PC-3 (cell line): ENCODE measurements around the gene KRT86. TPM values are rescaled to one million over a fixed set of nuclear protein-coding genes. Genes with fewer than 3 reads are reported as not detected.

Experiments used
- ATAC-seq: fragments of 200-7000 bp; cut with Tn5 transposase; 2 replicates; pipeline ENCODE4 v1.9.1; 2020; ENCODE audit warnings: mild to moderate bottlenecking, moderate library complexity
- BruUV-seq: library from RNA; stranded (reverse); fragments of 400-500 nt; replicated peaks from 2 replicates; lab custom pipeline; 2021; lab: Mats Ljungman, UMichigan
- CTCF ChIA-PET: fragments of 300-600 bp; sonication (Branson Sonifier 250); formaldehyde crosslinking; loops from one replicate; lab custom pipeline; 2022; ENCODE audit warnings: antibody characterized with exemption; lab: Charles Lee
- POLR2A ChIA-PET: fragments of 300-600 bp; sonication (Branson Sonifier 250); formaldehyde crosslinking; loops from one replicate; lab custom pipeline; 2022; ENCODE audit warnings: antibody characterized with exemption; ENCODE audit not compliant: unreplicated experiment; lab: Charles Lee
- DNase-seq: peaks from one replicate; pipeline ENCODE4 v3.0.0-alpha.2; 2015
- H2AFZ ChIP-seq: fragments of 300-600 bp; sonication (generic); 2 replicates; pipeline ENCODE4 v1.6.0; 2016; ENCODE audit warnings: antibody characterized with exemption, low read length
- H3F3A ChIP-seq: fragments of 300-600 bp; sonication (generic); one replicate; pipeline ENCODE4 v1.6.0; 2017; ENCODE audit warnings: antibody characterized with exemption, low read length, control low read depth, mild to moderate bottlenecking; ENCODE audit not compliant: unreplicated experiment
- H3K27ac ChIP-seq: fragments of 300-600 bp; sonication (generic); 2 replicates; pipeline ENCODE4 v1.5.1; 2016; ENCODE audit warnings: mild to moderate bottlenecking, low read length
- H3K27me3 ChIP-seq: fragments of 300-600 bp; sonication (generic); 2 replicates; pipeline ENCODE4 v1.6.1; 2016; ENCODE audit warnings: low read length, mixed read lengths
- H3K36me3 ChIP-seq: fragments of 300-600 bp; sonication (generic); 2 replicates; pipeline ENCODE4 v1.6.1; 2016; ENCODE audit warnings: low read depth, mixed run types, low read length, mixed read lengths
- H3K4me1 ChIP-seq: fragments of 300-600 bp; sonication (generic); 2 replicates; pipeline ENCODE4 v1.5.1; 2016; ENCODE audit warnings: low read length; ENCODE audit not compliant: insufficient read depth
- H3K4me2 ChIP-seq: fragments of 300-600 bp; sonication (generic); 2 replicates; pipeline ENCODE4 v1.6.0; 2016; ENCODE audit warnings: low read length
- H3K4me3 ChIP-seq: fragments of 300-600 bp; sonication (generic); 2 replicates; pipeline ENCODE4 v1.5.1; 2016; ENCODE audit warnings: mild to moderate bottlenecking, low read length, mixed read lengths
- H3K79me2 ChIP-seq: fragments of 300-600 bp; sonication (generic); 2 replicates; pipeline ENCODE4 v1.6.1; 2017; ENCODE audit warnings: low read length, mixed read lengths
- H3K9ac ChIP-seq: fragments of 300-600 bp; sonication (generic); 2 replicates; pipeline ENCODE4 v1.6.0; 2016; ENCODE audit warnings: mild to moderate bottlenecking, low read length
- H3K9me2 ChIP-seq: fragments of 300-600 bp; sonication (generic); replicated peaks from 2 replicates; pipeline ENCODE4 v1.6.1; 2016; ENCODE audit warnings: mixed run types, low read length, mixed read lengths
- H3K9me3 ChIP-seq: fragments of 300-600 bp; sonication (generic); 2 replicates; pipeline ENCODE4 v1.6.1; 2016; ENCODE audit warnings: low read length, mixed read lengths
- H4K20me1 ChIP-seq: fragments of 300-600 bp; sonication (generic); 2 replicates; pipeline ENCODE4 v1.6.1; 2016; ENCODE audit warnings: low read length, mixed read lengths
- EZH2 ChIP-seq: fragments of 300-600 bp; sonication (generic); IDR thresholded peaks from one replicate; pipeline ENCODE4 v1.6.1; 2017; ENCODE audit warnings: antibody characterized with exemption, mild to moderate bottlenecking, low read length; ENCODE audit not compliant: unreplicated experiment
- EZH2phosphoT487 ChIP-seq: fragments of 300-600 bp; sonication (generic); IDR thresholded peaks from 2 replicates; pipeline ENCODE4 v1.6.1; 2018; ENCODE audit warnings: mild to moderate bottlenecking, antibody characterized with exemption, low read length, borderline replicate concordance
- intact Hi-C: fragments of 100-400 bp; cut with micrococcal nuclease; formaldehyde crosslinking; loops from 2 replicates; pipeline ENCODE4 v1.9.0; 2023
- total RNA-seq: library from RNA; depleted of rRNA; stranded (reverse); fragments of >200 nt; gene quantifications from 2 replicates; pipeline ENCODE4 v1.2.3, GENCODE V29; 2014
- TF ChIP-seq, protein P1 (sequence below): fragments of 300-600 bp; sonication (generic); conservative IDR thresholded peaks from 2 replicates; pipeline ENCODE4 v1.5.1; 2017; ENCODE audit warnings: antibody characterized with exemption, low read depth, mild to moderate bottlenecking, low read length

KRT86 gene
- total RNA-seq, 1 experiment from 2014 or later: 1.2 TPM

DNA sequence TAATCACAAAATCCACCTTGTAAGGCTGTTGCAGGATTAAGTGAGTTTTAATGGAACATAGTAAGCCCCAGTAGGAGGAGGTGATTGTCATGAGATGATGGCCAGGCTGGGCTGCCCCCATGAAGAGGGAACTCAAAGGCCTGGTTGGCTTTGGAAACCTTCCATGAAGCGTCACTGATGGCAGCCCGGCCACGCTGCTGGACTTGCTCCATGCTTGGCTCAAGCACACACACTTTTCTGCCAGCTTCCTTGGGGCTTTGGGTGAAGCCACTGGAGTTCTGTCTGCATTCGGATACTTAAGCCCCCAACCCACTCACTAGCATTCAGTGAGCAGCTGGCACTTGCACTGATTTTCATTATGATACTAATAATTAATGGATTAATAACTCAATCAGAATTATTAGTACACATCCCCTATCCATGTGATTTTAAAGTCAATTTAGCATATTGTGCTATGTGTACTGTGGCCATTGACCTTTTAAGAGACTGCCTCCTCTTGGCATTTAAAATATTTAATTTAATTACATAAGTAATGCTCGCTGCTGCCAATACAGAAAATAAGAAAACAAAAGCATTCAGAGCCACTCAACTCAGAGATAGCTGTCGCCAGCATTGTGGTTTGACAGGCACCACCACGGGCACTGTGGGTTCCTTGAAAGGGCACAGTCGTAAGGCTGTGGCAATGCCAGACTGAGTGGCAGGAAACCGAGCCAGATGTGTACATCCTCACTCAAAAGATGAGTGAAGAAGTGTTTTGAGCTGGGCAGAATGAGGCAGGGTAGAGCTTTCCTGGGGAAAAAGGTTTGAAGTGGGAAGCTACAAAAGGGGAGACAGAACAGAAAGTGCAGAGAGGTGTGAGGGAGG lies 77.0 kb downstream of the KRT86 start:
- Histone ChIP-seq H3K9me2 (no peaks in the 10 kb centered on the region), H4K20me1 (no peaks in the 10 kb centered on the region), H3K79me2 (no peaks in the 10 kb centered on the region), H3K4me2 (no peak overlapping the region), H3K27ac (no peak overlapping the region), H3K27me3 (no peaks in the 10 kb centered on the region), H3K4me1 (peaks cover 12% of the 10 kb centered on the region), H2AFZ (no peak overlapping the region), H3K9me3 (no peaks in the 10 kb centered on the region), H3K36me3 (no peaks in the 10 kb centered on the region), H3K4me3 (no peak overlapping the region), H3K9ac (no peak overlapping the region), H3F3A (no peaks in the 10 kb centered on the region)
- intact Hi-C loops: no loop called here
- DNase-seq (no peak), ATAC-seq (no peak)
- CTCF ChIA-PET: no interaction called here
- BruUV-seq: no TSS peak
- TF ChIP-seq EZH2phosphoT487 (no peak), EZH2 (no peak)
- TF ChIP-seq, protein P1, sequence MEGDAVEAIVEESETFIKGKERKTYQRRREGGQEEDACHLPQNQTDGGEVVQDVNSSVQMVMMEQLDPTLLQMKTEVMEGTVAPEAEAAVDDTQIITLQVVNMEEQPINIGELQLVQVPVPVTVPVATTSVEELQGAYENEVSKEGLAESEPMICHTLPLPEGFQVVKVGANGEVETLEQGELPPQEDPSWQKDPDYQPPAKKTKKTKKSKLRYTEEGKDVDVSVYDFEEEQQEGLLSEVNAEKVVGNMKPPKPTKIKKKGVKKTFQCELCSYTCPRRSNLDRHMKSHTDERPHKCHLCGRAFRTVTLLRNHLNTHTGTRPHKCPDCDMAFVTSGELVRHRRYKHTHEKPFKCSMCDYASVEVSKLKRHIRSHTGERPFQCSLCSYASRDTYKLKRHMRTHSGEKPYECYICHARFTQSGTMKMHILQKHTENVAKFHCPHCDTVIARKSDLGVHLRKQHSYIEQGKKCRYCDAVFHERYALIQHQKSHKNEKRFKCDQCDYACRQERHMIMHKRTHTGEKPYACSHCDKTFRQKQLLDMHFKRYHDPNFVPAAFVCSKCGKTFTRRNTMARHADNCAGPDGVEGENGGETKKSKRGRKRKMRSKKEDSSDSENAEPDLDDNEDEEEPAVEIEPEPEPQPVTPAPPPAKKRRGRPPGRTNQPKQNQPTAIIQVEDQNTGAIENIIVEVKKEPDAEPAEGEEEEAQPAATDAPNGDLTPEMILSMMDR: no peak
- POLR2A ChIA-PET: no interaction called here

DNA sequence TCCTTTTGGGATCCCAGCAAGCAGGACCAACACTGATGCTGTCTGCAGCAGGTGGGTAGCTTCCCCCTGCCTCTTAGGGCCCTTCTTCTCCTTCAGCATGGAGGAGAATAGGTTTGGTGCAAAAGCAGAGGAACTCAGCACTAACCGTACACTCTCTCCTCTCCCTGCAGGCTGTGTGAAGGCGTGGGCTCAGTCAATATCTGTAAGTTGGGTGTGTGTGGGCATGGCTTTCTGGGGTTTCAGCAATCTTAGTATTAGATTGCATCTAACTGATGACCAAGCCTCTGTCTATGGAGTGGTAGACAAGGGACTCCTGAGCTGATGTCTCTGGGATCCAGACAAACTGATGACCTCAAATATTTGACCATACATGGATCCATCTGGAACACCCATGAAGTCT lies 78.5 kb downstream of the KRT86 start:
- H3K79me2 ChIP-seq: no peaks in the 10 kb centered on the region
- intact Hi-C loops: no loop called here

More for the DNA sequence above, 78.5 kb downstream of the KRT86 start:
- Histone ChIP-seq H3K4me3 (no peak overlapping the region), H3F3A (no peaks in the 10 kb centered on the region), H3K27me3 (no peaks in the 10 kb centered on the region), H2AFZ (no peak overlapping the region), H3K36me3 (no peaks in the 10 kb centered on the region), H3K27ac (no peak overlapping the region), H3K4me1 (peaks cover 6% of the 10 kb centered on the region), H3K9ac (no peak overlapping the region), H3K4me2 (no peak overlapping the region), H3K9me3 (no peaks in the 10 kb centered on the region), H3K9me2 (no peaks in the 10 kb centered on the region), H4K20me1 (no peaks in the 10 kb centered on the region)
- ChIA-PET CTCF (no interaction called here), POLR2A (no interaction called here)
- ATAC-seq (no peak), DNase-seq (no peak)
- TF ChIP-seq EZH2 (no peak), EZH2phosphoT487 (no peak)
- TF ChIP-seq, protein P1: no peak
- no TSS peak for BruUV-seq
